ENCODE results near the gene NCK1. TPM values are rescaled to one million over a fixed set of nuclear protein-coding genes. Genes with fewer than 3 reads are reported as not detected.

NCK1 gene
- total RNA-seq, 1 experiment from 2014 or later = 59.4 TPM

DNA sequence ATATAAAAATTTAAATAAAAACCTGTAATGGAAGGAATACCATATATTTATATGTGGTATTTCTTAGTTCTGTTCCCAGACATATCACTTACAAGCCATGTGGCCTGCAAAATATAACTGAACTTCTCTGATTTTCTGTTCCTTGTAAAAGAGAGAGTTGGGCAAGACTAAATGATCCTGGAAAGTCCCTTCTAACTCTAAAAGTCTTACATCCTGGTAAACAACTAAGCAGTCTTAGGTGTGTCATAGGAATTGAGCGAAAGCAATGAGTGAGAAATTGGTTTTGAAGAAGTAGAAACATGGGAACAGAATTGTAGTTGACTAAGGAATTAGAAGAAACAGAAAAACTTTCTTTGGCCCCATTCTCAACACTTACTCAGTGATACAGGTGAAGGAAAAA lies 70.5 kb downstream of the NCK1 start:
- POLR2A ChIA-PET = interaction anchor here (0.7 to 1.7 kb wide), 8 partner anchors 11 to 180 kb away, joined by 3 to 10 read pairs (median 4); partner anchors contain the start of genes IL20RB and STAG1
- peak; percentile 53 for DNase-seq (ENCODE audit: unreplicated experiment)
- CTCF ChIA-PET = no interaction called here
- Mint-ChIP-seq H3K27ac (ENCODE audit: low read depth, unreplicated experiment) (peak overlapping the region; percentile 92), H3K27me3 (ENCODE audit: insufficient read depth, unreplicated experiment) (no peaks in the 10 kb centered on the region), H3K4me3 (ENCODE audit: unreplicated experiment) (peak overlapping the region; percentile 65), H3K9me3 (ENCODE audit: unreplicated experiment) (no peaks in the 10 kb centered on the region), H3K36me3 (ENCODE audit: insufficient read depth, unreplicated experiment) (peaks cover 59% of the 10 kb centered on the region), H3K4me1 (ENCODE audit: insufficient read depth, unreplicated experiment) (peaks cover 26% of the 10 kb centered on the region)
- BruUV-seq (replicated peaks) = no TSS peak
- TF ChIP-seq, protein P1, sequence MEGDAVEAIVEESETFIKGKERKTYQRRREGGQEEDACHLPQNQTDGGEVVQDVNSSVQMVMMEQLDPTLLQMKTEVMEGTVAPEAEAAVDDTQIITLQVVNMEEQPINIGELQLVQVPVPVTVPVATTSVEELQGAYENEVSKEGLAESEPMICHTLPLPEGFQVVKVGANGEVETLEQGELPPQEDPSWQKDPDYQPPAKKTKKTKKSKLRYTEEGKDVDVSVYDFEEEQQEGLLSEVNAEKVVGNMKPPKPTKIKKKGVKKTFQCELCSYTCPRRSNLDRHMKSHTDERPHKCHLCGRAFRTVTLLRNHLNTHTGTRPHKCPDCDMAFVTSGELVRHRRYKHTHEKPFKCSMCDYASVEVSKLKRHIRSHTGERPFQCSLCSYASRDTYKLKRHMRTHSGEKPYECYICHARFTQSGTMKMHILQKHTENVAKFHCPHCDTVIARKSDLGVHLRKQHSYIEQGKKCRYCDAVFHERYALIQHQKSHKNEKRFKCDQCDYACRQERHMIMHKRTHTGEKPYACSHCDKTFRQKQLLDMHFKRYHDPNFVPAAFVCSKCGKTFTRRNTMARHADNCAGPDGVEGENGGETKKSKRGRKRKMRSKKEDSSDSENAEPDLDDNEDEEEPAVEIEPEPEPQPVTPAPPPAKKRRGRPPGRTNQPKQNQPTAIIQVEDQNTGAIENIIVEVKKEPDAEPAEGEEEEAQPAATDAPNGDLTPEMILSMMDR (IDR thresholded peaks at IDR 0.05; ENCODE audit: unreplicated experiment) = no peak
- intact Hi-C loops (cut with micrococcal nuclease) = no loop called here

DNA sequence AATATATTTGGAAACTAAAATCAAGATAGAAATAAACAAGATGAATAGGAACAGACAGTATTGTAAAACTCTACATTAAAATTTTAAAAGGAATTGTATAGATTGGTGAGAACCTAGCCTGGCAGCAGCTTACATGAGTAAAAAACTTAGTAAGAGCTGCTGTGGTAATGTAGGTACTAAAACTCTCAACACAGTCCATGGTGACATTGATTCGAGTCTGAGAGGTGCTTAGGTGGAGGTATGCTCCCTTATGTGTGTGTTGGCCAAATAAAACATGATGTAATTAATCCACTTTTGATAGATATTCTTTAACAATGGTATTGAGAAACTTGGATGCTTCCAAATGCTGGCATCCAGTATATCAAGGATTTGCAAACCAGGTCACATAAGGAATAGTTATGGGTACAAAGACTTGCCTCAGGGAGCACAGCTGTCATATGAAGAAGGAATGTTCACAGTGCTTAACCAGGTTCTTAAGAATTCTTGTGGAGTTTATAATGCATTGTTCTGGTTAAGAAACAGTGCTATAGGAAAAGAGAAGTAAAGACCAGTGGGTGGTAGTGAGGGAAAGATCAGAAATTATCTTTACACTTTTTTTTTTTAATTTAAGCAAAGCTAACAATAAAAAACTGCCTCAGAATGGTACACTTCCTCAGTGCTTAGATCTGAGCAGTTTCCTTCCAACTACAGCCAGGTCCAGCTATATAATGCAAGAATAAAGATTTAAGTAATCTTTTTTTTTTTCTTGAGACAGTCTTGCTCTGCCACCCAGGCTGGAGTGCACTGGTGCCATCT lies 71.2 kb downstream of the NCK1 start:
- ChIA-PET CTCF (interaction anchor here (0.6 to 0.7 kb wide), 3 partner anchors 16 to 27 kb away, joined by 3 to 4 read pairs (median 3); no protein-coding TSS in a partner anchor), POLR2A (interaction anchor here (0.6 to 1.7 kb wide), 13 partner anchors 10 to 181 kb away, joined by 3 to 10 read pairs (median 4); partner anchors contain the start of genes IL20RB, NCK1 and STAG1)
- Mint-ChIP-seq H3K9me3 (ENCODE audit: unreplicated experiment) (no peaks in the 10 kb centered on the region), H3K36me3 (ENCODE audit: insufficient read depth, unreplicated experiment) (peaks cover 60% of the 10 kb centered on the region), H3K4me1 (ENCODE audit: insufficient read depth, unreplicated experiment) (peaks cover 33% of the 10 kb centered on the region), H3K27me3 (ENCODE audit: insufficient read depth, unreplicated experiment) (no peaks in the 10 kb centered on the region), H3K4me3 (ENCODE audit: unreplicated experiment) (peak overlapping the region; percentile 65), H3K27ac (ENCODE audit: low read depth, unreplicated experiment) (peak overlapping the region; percentile 92)
- no TSS peak for BruUV-seq (replicated peaks)
- DNase-seq (ENCODE audit: unreplicated experiment) = no peak
- TF ChIP-seq, protein P1 (IDR thresholded peaks at IDR 0.05; ENCODE audit: unreplicated experiment) = no peak
- intact Hi-C loops (cut with micrococcal nuclease) = no loop called here

DNA sequence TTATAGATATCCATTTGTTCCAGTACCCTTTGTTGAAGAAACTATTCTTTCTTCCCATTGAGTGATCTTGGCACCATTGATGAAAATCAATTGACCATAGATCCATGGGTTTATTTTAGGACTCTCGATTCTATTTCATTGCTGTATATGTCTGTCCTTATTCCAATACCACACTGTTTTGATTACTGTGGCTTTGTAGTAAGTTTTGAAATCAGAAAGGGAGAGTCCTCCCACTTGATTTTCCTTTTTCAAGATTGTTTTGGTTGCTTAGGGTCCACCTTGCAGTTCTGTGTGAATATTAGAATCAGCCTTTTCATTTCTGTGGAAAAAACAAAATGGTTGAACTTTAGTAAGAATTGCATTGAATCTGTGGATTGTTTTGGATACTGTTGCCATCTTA lies 75.2 kb downstream of the NCK1 start:
- Mint-ChIP-seq H3K27me3 (ENCODE audit: insufficient read depth, unreplicated experiment) (no peaks in the 10 kb centered on the region), H3K36me3 (ENCODE audit: insufficient read depth, unreplicated experiment) (peaks cover 70% of the 10 kb centered on the region), H3K4me3 (ENCODE audit: unreplicated experiment) (no peak overlapping the region), H3K4me1 (ENCODE audit: insufficient read depth, unreplicated experiment) (peaks cover 43% of the 10 kb centered on the region), H3K27ac (ENCODE audit: low read depth, unreplicated experiment) (no peak overlapping the region), H3K9me3 (ENCODE audit: unreplicated experiment) (no peaks in the 10 kb centered on the region)
- TF ChIP-seq, protein P1 (IDR thresholded peaks at IDR 0.05; ENCODE audit: unreplicated experiment) = no peak
- BruUV-seq (replicated peaks) = no TSS peak
- DNase-seq (ENCODE audit: unreplicated experiment) = no peak
- intact Hi-C loops (cut with micrococcal nuclease) = no loop called here
- ChIA-PET POLR2A (interaction anchor here (3.2 kb wide), 1 partner anchor 75 kb away, joined by 20 read pairs; the partner anchor contains the start of gene NCK1), CTCF (no interaction called here)

DNA sequence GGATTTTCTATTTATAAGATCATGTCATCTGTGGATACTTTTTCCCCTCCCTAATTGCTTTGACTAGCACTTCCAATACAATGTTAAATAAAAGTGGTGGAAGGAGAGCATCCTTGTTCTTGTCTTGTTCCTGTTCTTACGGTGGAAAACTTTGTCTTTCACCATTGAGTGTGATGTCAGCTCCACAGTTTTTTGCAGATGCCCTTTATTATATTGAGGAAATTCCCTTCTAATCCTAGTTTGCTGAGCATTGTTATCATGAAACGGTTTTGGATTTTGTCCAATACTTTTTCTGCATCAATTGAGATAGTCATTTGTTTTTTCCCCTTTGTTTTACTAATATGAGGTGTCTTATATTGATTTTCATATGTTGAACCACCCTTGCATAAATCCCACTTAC lies 75.8 kb downstream of the NCK1 start:
- intact Hi-C loops (cut with micrococcal nuclease) = no loop called here
- Mint-ChIP-seq H3K27ac (ENCODE audit: low read depth, unreplicated experiment) (peak overlapping the region; percentile 57), H3K4me3 (ENCODE audit: unreplicated experiment) (no peak overlapping the region), H3K36me3 (ENCODE audit: insufficient read depth, unreplicated experiment) (peaks cover 66% of the 10 kb centered on the region), H3K27me3 (ENCODE audit: insufficient read depth, unreplicated experiment) (no peaks in the 10 kb centered on the region), H3K9me3 (ENCODE audit: unreplicated experiment) (no peaks in the 10 kb centered on the region), H3K4me1 (ENCODE audit: insufficient read depth, unreplicated experiment) (peaks cover 44% of the 10 kb centered on the region)
- POLR2A ChIA-PET = interaction anchor here (0.5 to 3.2 kb wide), 10 partner anchors 13 to 742 kb away, joined by 3 to 20 read pairs (median 4); partner anchors contain the start of genes IL20RB, MSL2, NCK1 and STAG1
- TF ChIP-seq, protein P1 (IDR thresholded peaks at IDR 0.05; ENCODE audit: unreplicated experiment) = no peak
- CTCF ChIA-PET = interaction anchor here (0.9 to 1.3 kb wide), 2 partner anchors 76 kb away, joined by 4 read pairs; partner anchors contain the start of gene NCK1
- no TSS peak for BruUV-seq (replicated peaks)
- no peak for DNase-seq (ENCODE audit: unreplicated experiment)
